NB4 (cell line): Measurements from ENCODE around the gene ITGA1.

ENCODE experiments used
- MYC ChIP-seq: IDR thresholded peaks from 2 replicates; pipeline ENCODE4 v1.6.1; 2011; ENCODE audit warnings: low read depth, low read length
- POLR2A ChIP-seq: IDR thresholded peaks from 2 replicates; pipeline ENCODE4 v1.6.1; 2011; ENCODE audit warnings: mild to moderate bottlenecking; ENCODE audit not compliant: insufficient read length; ENCODE audit errors: extremely low read depth
- TF ChIP-seq, protein P1 (sequence below): IDR thresholded peaks from one replicate; pipeline ENCODE4 v1.5.1; 2012; ENCODE audit warnings: low read depth, low read length
- TF ChIP-seq, protein P2 (sequence below): IDR thresholded peaks from 2 replicates; pipeline ENCODE4 v1.6.1; 2011; ENCODE audit warnings: low read depth, low read length

DNA sequence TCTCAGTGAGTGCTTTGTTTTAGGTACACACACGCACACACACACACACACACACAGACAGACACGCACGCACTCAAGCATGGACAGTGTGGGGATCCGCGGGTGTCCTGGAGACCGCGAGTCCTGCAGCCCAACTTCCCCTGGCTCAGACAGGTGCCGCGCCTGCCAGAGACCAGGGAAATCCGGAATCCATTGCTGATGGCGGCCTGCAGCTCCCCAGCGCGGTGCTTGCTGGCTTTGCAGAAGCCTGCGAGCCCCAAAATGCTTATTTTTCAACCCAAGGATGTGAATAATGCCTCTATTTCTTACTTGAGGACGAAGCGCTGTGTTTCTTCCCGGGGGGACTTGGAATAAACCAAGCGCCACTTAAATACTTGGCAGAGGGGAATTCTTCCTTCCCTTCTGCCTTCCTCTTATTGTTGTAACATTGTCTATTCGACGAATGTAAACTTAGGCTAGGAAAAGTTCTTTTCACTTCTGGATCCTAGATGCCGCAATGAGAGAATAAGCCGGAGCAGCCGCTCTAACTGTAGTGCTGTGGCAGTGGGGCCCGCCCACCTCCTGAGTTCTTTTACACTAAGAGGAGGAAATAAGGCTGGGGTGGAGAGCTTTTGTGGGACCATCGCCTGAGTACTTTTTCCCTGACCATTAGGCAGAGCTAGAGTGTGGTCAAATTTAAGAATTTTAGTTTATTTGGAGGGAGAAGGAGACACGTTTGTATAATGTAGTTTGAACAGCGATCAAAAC lies 202.2 kb downstream of the ITGA1 start:
- TF ChIP-seq MYC: no peak
- TF ChIP-seq, protein P1, sequence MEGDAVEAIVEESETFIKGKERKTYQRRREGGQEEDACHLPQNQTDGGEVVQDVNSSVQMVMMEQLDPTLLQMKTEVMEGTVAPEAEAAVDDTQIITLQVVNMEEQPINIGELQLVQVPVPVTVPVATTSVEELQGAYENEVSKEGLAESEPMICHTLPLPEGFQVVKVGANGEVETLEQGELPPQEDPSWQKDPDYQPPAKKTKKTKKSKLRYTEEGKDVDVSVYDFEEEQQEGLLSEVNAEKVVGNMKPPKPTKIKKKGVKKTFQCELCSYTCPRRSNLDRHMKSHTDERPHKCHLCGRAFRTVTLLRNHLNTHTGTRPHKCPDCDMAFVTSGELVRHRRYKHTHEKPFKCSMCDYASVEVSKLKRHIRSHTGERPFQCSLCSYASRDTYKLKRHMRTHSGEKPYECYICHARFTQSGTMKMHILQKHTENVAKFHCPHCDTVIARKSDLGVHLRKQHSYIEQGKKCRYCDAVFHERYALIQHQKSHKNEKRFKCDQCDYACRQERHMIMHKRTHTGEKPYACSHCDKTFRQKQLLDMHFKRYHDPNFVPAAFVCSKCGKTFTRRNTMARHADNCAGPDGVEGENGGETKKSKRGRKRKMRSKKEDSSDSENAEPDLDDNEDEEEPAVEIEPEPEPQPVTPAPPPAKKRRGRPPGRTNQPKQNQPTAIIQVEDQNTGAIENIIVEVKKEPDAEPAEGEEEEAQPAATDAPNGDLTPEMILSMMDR: peak; percentile 1
- no peak for TF ChIP-seq POLR2A
- TF ChIP-seq, protein P2, sequence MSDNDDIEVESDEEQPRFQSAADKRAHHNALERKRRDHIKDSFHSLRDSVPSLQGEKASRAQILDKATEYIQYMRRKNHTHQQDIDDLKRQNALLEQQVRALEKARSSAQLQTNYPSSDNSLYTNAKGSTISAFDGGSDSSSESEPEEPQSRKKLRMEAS: no peak
